ENCODE data around the gene GHRH.

GHRH gene

GRCh38 chr20:37220731-37221130, 40.9 kb downstream of the GHRH start:
- DNase-seq (ENCODE audit: low read depth in 2 of 2): peak in 1 of 2 donors; percentile 56
- TF ChIP-seq CTCF (IDR thresholded peaks at IDR 0.05; ENCODE audit: low read depth, low read length): no peak
- H3K4me3 ChIP-seq (replicated peaks in 1 of 2; ENCODE audit: low read depth in 2 of 2, low read length in 2 of 2): no peak overlapping the region

GRCh38 chr20:37219751-37220668, 41.6 kb downstream of the GHRH start:
- TF ChIP-seq CTCF (IDR thresholded peaks at IDR 0.05; ENCODE audit: low read depth, low read length): no peak
- no peak overlapping the region for H3K4me3 ChIP-seq (replicated peaks in 1 of 2; ENCODE audit: low read depth in 2 of 2, low read length in 2 of 2)

DNA sequence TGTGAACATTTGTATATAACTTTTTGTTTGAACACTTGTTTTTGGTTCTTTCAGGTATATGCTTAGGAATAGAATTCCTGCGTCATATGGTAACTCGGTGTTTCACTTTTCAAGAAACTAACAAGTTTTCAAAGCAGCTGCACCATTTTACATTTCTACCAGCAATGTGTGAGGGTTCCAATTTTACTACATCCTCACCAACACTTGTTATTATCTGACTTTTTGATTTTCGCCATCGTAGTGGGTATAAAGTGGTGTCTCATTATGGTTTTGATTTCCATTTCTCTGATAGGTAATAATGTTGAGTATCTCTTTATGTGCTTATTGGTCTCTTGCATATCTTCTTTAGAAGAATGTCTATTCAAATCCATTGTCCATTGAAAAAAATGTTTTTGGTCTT, 42.6 kb downstream of the GHRH start:
- DNase-seq (ENCODE audit: low read depth in 2 of 2): no peak
- TF ChIP-seq CTCF (IDR thresholded peaks at IDR 0.05; ENCODE audit: low read depth, low read length): no peak

More at GRCh38 chr20:37219751-37220668, 41.6 kb downstream of the GHRH start:
- DNase-seq (ENCODE audit: low read depth in 2 of 2): no peak

GRCh38 chr20:37218441-37218840, 43.2 kb downstream of the GHRH start:
- DNase-seq (ENCODE audit: low read depth in 2 of 2): peak; percentile 30 to 60
- no peak for TF ChIP-seq CTCF (IDR thresholded peaks at IDR 0.05; ENCODE audit: low read depth, low read length)

More for the DNA sequence above, 42.6 kb downstream of the GHRH start:
- H3K4me3 ChIP-seq (replicated peaks in 1 of 2; ENCODE audit: low read depth in 2 of 2, low read length in 2 of 2): no peak overlapping the region

GRCh38 chr20:37209661-37210314, 51.8 kb downstream of the GHRH start:
- DNase-seq (ENCODE audit: low read depth in 2 of 2): no peak
- no peak overlapping the region for H3K4me3 ChIP-seq (replicated peaks in 1 of 2; ENCODE audit: low read depth in 2 of 2, low read length in 2 of 2)
- no peak for TF ChIP-seq CTCF (IDR thresholded peaks at IDR 0.05; ENCODE audit: low read depth, low read length)

More at GRCh38 chr20:37218441-37218840, 43.2 kb downstream of the GHRH start:
- H3K4me3 ChIP-seq (replicated peaks in 1 of 2; ENCODE audit: low read depth in 2 of 2, low read length in 2 of 2): no peak overlapping the region

- H3K4me3 ChIP-seq (replicated peaks in 1 of 2; ENCODE audit: low read depth in 2 of 2, low read length in 2 of 2): no peak overlapping the region
- TF ChIP-seq CTCF (IDR thresholded peaks at IDR 0.05; ENCODE audit: low read depth, low read length): no peak
- DNase-seq (ENCODE audit: low read depth in 2 of 2): no peak
Measured at GRCh38 chr20:37209193-37209592, 52.4 kb downstream of the GHRH start.

Measured in cardiac fibroblast (primary cell).